HEK293 (cell line): ENCODE measurements around the gene ZNF229.
"Not testable (repeated sequence)": the region's sequence is repeated elsewhere in the genome, so short reads cannot be mapped to it uniquely, and the experiment has no call there.

Experiments
- CTCF ChIA-PET: fragments of 350-600 bp; formaldehyde crosslinking; extraction: SDS; loops from one replicate; lab custom pipeline; 2021; ENCODE audit warnings: antibody characterized with exemption; lab: Yijun Ruan, JAX
- POLR2A ChIA-PET: fragments of 300-600 bp; formaldehyde crosslinking; extraction: SDS; loops from one replicate; lab custom pipeline; 2020; ENCODE audit warnings: antibody characterized with exemption, inconsistent platforms; lab: Yijun Ruan, JAX
- H3K27ac ChIP-seq: fragments of 200-500 bp; sonication (Bioruptor generic); 2 replicates; pipeline ENCODE4 v1.5.1; 2014; ENCODE audit warnings: low read depth, low read length, control low read depth, inconsistent platforms; ENCODE audit errors: extremely low read depth
- H3K36me3 ChIP-seq, 2 experiments: fragments of 200-500 bp in 1 of 2; sonication (Bioruptor generic) in 1 of 2; 1 replicate in 1 of 2; 2 replicates in 1 of 2; pipeline ENCODE4 v1.5.1; 2014 to 2017; ENCODE audit warnings: inconsistent platforms in 2 of 2, low read length in 2 of 2; ENCODE audit not compliant: control insufficient read depth in 2 of 2, insufficient read depth in 1 of 2
- H3K4me1 ChIP-seq: fragments of 200-500 bp; sonication (Bioruptor generic); 2 replicates; pipeline ENCODE4 v1.5.1; 2014; ENCODE audit warnings: mild to moderate bottlenecking, low read length, inconsistent platforms; ENCODE audit not compliant: control insufficient read depth, insufficient read depth
- H3K4me3 ChIP-seq: 2 replicates; pipeline ENCODE4 v1.5.1; 2011; ENCODE audit warnings: low read depth, mild to moderate bottlenecking, control low read depth, low read length, moderate library complexity
- H3K9me3 ChIP-seq: fragments of 200-500 bp; sonication (Bioruptor generic); 2 replicates; pipeline ENCODE4 v1.5.1; 2014; ENCODE audit warnings: low read depth, low read length, inconsistent platforms; ENCODE audit not compliant: control insufficient read depth, insufficient read depth
- BCL11B ChIP-seq: fragments of 450-650 bp; formaldehyde crosslinking; IDR thresholded peaks from 2 replicates; pipeline ENCODE4 v1.5.1; 2016; ENCODE audit warnings: low read depth, missing biosample characterization, missing genetic modification characterization
- ZFP69B ChIP-seq: fragments of 450-650 bp; formaldehyde crosslinking; IDR thresholded peaks from 2 replicates; pipeline ENCODE4 v1.5.1; 2016; ENCODE audit warnings: missing biosample characterization, missing genetic modification characterization
- ZNF549 ChIP-seq: fragments of 450-650 bp; IDR thresholded peaks from 2 replicates; pipeline ENCODE4 v1.5.1; 2018; ENCODE audit warnings: missing biosample characterization, missing genetic modification characterization, mild to moderate bottlenecking, inconsistent platforms, moderate library complexity

ZNF229 gene

GRCh38 chr19:44401139-44402115 lies 46.8 kb downstream of the ZNF229 start, which contains the start of gene ZNF285 (continued):
- TF ChIP-seq ZFP69B (tag by site-specific recombination), result no peak
- no peak; the same call in 1 of the 2 replicates for TF ChIP-seq BCL11B (tag by site-specific recombination)
- TF ChIP-seq ZNF549 (tag by site-specific recombination), result no peak

DNA sequence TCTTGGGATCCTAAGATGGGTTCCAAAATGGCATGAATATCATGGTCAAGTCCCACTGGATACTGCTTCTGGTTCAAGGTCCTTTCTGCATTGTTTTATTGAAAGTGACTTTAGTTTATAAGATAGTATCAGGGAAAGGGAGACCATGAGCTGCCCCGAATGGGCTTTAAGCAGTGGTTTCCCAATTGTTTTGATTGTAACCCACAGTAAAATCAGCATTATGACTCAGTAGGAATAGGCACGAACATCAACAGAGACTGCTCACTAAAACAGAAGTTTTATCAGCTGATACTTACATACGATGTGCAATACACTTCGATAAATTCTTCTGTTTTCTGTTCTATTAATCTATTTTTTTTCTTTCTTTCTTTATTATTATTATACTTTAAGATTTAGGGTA lies 59.0 kb downstream of the ZNF229 start:
- H3K4me3 ChIP-seq, H3K4me1 ChIP-seq, CTCF ChIA-PET, H3K9me3 ChIP-seq, H3K27ac ChIP-seq, H3K36me3 ChIP-seq, POLR2A ChIA-PET: not testable (repeated sequence)
